Measurements from ENCODE around the gene DPH7.
"Not testable (repeated sequence)": the region's sequence is repeated elsewhere in the genome, so short reads cannot be mapped to it uniquely, and the experiment has no call there.

The DPH7 gene

DNA sequence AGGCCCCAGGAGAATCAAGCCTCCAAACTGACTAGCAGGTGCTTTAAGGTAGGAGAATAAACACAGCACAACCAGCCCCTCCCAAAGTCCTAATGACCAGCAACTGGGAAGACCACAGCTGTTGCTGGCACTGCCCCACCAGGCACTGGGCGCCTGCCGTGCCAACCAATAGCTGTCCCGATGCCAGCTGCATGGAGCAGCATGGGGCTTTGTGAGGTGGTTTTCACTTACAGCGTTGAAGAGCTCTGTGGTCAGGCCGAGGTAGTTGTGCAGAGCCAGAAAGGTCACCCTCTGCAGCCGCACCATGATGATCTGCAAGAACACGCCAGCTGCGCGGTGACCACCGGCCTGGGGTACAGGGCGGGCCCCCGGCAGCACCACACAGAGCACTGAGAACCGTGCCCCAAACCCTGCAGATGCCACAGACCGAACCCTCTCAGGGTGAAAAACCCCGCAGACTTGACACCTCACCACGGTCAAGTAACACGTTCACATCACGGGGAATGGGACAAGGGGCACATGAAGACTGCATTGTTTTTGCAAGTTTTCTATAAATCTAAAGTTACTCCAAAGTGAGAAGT, 57.2 kb downstream of the DPH7 start:
- no peak for DNase-seq

DNA sequence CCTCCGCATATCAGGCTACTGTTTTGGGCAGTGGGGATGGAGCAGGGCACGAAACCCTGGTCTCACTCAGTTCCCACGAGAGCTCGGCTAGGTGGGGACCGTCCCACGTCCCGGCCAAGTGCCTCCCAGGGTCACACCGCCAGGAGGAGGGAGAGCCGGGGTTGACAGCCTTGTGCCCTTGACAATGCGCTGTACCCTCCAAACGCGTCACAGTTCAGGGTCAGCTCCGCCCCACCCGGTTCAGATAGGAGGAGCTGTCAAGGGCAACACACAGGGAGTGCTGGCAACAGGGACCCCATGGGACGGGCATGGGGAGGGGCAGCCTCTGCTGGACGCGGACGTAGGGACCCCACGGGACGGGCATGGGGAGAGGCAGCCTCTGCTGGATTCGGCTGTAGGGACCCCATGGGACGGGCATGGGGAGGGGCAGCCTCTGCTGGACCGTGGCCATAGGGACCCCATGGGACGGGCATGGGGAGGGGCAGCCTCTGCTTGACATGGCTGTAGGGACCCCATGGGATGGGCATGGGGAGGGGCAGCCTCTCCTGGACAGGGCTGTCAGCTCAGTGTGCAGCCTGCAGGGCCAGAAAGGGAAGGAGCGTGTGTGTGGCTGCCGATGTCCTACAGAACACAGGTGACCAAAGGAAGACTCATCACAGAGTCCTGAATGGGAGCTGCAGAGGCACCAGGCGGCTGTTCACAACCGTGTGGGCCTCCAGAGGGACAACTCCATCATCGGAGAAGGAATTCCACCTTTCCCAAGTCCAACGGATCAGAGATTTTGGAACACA, 57.9 kb downstream of the DPH7 start:
- no peak for DNase-seq

DNA sequence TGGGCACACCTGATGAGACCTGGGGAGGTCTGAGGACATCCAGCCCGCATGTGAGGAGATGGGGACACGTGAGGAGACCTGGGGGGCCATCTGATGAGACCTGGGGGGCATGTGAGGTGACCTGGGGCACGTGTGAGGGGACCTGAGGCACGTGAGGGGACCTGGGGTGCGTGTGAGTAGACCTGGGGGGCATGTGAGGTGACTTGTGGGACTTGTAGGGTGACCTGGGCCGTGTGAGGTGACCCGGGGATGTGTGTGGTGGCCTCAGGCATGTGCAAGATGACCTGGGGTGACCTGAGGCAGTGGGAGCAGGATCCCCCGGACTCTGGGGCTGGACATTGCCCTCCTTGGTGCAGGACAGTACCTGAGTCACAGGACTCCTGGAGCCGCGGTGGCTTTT, 59.2 kb downstream of the DPH7 start:
- no peak for DNase-seq

DNA sequence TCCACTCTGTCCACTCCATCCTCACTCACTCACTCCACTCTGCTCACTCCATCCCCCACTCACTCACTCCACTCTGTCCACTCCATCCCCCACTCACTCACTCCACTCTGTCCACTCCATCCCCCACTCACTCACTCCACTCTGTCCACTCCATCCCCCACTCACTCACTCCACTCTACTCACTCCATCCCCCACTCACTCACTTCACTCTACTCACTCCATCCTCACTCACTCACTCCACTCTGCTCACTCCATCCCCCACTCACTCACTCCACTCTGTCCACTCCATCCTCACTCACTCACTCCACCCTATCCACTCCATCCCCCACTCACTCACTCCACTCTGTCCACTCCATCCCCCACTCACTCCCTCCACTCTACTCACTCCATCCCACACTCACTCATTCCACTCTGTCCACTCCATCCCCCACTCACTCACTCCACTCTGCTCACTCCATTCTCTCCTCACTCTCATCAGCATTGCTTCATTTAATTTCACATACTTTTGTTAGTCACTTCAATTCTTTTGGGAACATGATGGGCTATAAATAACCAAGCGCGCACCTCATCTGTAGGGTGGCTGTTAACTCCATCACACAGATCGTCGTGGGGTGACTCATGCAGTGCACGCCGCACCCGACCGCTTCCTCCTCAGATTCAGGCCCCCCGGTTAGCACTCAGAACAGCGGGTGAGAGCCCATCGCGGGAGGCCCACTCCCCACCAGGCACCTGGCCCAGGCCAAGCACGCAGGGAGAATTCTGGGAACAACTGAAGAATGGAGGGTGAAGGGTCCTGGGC, 59.9 kb downstream of the DPH7 start:
- peak in 1 of 58 donors; percentile 42 for DNase-seq

DNA sequence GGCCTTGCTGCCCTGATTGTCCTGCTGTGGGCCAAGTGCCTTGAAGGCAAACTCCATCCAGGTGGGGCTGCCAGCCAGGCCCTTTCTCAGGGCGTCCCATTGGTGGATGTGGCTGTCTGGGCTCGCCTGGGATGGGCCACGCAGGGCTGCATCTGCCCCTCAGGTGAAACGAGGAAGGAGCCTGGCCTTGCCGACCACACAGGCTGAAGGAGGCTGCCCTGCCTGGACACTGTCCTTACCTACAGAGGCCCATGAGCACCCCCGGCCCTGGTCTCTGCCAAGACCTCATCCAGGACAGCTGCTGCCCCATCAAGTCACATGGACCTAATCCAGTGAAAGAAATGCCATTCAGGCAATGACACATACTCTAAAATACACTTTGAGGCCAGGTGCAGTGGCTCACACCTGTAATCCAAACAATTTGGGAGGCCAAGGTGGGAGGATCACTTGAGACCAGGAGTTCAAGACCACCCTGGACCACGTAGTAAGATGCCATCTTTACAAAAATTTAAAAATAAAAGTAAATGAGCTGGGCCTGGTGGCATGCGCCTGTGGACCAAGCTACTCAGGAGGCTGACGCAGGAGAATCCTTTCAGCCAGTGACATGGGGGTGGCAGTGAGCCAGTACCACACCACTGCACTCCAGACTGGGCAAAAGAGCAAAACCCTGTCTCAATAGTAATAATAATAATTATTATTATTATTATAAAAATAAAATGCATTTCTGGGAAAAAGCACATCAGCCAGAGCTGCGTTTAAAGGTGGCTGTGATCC, 62.4 kb downstream of the DPH7 start:
- no peak for DNase-seq

DNA sequence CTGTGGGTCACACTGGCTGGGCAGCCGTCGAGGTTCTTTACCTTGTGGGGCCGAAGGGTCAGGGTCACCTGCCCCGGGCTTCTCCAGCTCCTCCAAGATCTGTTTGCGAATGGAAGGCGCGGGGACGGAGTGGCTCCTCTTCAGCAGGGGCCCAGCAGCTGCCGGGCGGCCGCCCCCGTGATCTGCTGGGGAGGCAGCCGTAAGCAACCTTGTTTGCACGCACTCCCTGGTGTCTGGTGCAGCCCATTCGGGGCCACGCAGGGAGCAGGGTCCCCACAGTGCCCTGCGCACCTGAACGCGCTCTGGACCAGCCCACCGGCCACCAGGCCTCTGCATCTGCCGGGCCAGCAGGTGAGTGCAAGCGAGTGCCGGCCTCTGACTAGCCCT, 63.4 kb downstream of the DPH7 start:
- DNase-seq, result no peak

DNA sequence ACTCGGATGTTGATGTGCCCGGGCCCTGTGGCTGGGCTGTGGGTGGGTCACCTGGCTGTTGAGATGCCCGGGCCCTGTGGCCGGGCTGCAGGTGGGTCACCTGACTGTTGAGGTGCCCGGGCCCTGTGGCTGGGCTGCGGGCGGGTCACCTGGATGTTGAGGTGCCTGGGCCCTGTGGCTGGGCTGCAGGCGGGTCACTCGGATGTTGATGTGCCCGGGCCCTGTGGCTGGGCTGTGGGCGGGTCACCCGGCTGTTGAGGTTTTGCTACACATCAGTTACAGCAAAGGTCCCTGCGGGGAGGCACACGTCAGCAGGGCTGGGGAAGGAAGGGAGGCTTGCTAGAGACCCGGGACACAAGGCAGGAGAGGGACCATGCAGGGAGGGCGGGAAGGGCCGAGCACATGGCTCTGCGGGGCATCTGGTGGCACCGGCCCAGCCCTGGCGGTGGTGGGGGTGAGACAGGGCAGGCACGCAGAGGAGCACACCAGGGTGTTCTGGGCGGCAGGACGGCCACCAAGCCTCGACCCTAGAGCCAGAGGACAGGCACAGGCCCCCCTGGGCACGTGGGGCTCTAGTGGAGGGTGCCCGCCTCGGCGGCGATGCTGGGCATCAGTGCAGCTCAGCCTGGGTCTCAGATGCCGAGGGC, 63.9 kb downstream of the DPH7 start:
- DNase-seq, result no peak

DNA sequence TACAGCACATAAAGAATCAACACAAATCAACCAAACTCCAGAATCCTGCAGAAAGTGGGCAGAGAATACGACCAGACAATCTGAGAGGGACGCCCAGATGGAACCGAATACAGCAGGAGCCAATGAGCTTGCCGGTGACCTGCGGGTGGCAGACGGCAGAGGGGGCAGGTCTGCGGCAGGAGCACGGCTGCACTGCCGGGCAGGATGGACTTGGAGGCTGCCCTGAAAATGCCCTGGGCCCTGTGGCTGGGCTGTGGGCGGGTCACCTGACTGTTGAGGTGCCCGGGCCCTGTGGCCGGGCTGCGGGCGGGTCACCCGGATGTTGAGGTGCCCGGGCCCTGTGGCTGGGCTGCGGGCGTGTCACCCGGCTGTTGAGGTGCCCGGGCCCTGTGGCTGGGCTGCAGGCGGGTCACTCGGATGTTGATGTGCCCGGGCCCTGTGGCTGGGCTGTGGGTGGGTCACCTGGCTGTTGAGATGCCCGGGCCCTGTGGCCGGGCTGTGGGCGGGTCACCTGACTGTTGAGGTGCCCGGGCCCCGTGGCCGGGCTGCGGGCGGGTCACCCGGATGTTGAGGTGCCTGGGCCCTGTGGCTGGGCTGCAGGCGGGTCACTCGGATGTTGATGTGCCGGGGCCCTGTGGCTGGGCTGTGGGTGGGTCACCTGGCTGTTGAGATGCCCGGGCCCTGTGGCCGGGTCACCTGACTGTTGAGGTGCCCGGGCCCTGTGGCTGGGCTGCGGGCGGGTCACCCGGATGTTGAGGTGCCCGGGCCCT, 64.7 kb downstream of the DPH7 start:
- not testable (repeated sequence) for DNase-seq

DNA sequence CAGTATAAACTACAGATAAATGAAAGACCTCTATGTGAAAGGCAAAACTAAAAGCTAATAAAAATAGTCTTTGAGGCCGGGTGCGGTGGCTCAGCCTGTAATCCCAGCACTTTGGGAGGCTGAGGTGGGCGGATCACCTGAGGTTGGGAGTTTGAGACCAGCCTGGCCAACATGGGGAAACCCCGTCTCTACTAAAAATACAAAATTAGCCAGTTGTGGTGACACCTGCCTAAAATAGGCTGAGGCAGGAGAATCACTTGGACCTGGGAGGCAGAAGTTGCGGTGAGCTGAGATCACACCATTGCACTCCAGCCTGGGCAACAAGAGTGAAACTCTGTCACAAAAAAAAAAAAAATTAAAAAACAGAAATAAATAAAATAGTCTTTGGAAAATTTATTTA, 65.6 kb downstream of the DPH7 start:
- not testable (repeated sequence) for DNase-seq

DNA sequence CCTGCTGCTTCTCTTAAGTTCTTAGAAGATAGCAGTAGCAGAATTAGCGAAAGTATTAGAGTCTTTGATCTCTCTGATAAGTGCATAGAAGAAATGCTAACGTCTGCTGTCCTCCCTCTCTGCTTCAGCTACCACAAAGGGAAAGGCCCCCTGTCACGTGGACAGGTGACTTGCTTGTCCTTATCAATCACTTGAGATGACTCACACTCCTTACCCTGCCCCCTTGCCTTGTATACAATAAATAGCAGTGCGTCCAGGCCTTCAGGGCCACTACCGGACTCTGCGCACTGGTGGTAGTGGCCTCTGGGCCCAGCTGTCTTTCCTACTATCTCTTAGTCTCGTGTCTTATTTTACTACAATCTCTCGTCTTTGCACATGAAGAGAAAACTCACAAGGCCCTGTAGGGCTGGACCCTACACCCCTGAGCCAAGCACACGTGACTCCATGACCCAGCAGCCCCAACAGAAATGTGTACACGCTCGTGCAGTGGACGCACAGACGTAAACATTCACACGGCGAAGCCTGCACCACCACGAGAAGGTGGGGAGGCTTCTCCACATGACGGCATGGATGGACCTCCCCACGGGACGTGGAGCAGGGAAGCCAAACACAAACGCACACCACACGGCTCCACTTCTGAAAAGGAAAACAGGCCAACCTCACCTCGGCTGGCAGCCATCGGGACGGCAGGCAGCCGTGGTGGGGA, 66.8 kb downstream of the DPH7 start:
- DNase-seq, result no peak

DNA sequence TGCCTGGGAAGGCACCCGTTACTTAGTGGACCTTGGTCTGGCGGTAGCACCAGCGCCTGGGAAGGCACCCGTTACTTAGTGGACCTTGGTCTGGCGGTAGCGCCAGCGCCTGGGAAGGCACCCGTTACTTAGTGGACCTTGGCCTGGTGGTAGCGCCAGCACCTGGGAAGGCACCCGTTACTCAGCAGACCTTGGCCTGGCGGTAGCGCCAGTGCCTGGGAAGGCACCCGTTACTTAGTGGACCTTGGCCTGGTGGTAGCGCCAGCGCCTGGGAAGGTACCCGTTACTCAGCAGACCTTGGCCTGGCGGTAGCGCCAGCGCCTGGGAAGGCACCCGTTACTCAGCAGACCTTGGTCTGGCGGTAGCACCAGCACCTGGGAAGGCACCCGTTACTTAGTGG, 67.6 kb downstream of the DPH7 start:
- DNase-seq, result not testable (repeated sequence)

DNA sequence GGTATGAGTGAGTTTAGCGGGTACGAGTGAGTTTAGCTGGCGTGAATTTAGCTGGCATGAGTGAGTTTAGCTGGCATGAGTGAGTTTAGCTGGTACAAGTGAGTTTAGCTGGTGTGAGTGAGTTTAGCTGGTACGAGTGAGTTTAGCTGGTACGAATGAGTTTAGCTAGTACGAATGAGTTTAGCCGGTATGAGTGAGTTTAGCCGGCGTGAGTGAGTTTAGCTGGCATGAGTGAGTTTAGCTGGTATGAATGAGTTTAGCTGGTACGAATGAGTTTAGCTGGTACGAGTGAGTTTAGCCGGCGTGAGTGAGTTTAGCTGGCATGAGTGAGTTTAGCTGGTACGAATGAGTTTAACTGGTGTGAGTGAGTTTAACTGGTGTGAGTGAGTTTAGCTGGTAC, 69.5 kb downstream of the DPH7 start:
- no peak for DNase-seq

DNA sequence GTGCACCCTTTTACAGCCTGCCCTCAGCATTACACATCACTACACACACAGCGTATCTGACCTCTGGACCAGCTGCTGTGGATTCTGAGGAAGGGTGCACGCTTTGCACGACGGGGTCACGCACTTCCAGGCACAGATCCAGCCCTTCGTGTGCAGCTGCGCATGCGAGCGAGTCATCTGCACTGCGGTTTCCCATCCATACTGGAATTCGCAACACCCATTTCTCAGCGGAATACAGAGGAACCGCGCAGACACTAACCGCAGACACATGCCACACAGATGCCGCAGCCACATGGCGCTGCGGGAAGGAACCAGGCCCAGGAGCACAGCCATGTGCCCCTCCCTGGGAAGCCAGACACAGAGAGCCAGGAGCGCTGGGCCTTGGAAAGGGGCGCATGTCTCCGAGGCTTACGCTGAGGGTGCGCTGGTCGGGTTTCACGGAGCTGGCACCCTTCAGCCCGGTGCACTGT, 72.0 kb downstream of the DPH7 start:
- no peak for DNase-seq

DNA sequence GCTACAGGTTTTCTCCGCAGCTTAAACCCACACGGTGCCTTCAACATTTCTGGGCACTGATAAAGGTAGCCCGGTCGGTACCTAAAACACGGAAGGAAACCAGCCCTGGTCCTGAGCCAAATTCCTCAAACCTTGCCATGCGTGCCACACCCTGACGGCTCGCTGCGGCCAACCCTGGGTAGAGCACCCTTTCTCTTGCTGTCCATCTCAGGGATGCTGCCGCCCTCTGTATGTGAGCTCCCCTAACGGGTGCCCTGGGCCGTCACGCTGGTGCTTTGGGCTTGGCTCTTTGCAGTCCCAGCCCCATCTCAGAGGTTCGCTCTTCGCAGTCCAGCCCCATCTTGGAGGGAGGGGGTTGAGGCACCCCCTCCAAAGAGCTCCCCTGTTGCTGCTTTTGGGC, 72.5 kb downstream of the DPH7 start:
- DNase-seq, result no peak

DNA sequence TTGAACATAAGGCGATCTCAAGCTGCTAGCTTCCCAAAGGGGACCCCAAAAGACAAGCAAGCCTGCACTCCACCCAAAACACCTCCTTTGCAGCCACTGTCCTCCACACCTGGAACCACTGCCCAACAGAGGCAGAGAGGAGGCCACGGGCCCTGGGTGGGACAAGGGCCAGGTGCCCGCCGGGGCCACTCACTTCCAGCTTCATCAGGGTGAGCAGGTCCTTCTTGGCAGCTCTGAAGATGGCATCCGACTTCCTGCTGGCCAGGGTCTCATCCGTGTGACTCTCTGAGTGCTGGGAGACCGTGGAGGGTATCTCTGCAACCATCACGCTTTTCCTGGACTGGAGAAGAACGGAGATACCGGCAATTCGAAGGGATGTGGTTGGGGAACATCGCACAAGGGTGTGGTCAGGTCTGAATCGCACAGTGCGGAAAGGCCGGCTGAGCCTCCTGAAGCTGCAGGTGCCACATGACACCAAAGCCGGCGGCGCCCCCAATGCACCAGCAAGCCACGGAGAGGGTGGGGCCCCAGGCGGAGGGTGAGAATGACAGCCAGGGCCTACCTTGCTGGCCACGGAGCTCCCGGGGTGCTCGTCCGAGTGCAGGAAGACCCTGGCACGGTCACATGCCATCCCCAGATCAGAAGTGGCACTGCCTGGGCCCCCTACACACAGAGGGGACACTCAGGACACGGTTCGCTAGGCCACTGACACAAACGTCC, 73.1 kb downstream of the DPH7 start:
- no peak for DNase-seq

All from anterior cingulate cortex (tissue), 58 donors.